GM12801 (cell line): ENCODE measurements around the gene NPAS3.

Source experiments
- CTCF ChIP-seq: IDR thresholded peaks from one replicate; pipeline ENCODE4 v1.5.1; 2011; ENCODE audit warnings: control low read depth; ENCODE audit not compliant: insufficient read length; ENCODE audit errors: extremely low read depth

NPAS3 gene

GRCh38 chr14:33711194-33711593, 772.5 kb downstream of the NPAS3 start:
- no peak for TF ChIP-seq CTCF

GRCh38 chr14:33711811-33712216, 773.1 kb downstream of the NPAS3 start:
- no peak for TF ChIP-seq CTCF

- TF ChIP-seq CTCF: no peak
Observed at GRCh38 chr14:33714527-33715226, 776.0 kb downstream of the NPAS3 start.

GRCh38 chr14:33715227-33715528, 776.5 kb downstream of the NPAS3 start:
- TF ChIP-seq CTCF: no peak

DNA sequence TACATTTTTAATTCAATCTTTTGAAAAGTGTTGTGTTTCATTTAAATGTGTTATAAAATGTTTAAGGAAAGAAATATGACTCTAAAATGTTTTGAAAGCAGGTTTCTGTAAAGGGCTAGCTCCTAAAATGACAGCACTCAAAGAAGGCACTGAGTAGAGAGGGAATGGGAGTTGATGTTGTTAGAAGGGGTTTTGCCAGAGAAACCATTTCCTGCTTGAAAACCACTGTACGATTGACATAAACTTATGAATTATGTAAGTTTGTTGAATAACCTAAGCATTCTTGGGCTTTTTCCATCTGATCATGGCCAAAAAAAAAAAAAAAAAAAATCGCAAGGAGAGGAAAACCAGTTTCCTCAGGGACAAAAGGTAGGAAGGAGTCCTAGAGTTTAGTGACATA, 778.2 kb downstream of the NPAS3 start:
- TF ChIP-seq CTCF: no peak

DNA sequence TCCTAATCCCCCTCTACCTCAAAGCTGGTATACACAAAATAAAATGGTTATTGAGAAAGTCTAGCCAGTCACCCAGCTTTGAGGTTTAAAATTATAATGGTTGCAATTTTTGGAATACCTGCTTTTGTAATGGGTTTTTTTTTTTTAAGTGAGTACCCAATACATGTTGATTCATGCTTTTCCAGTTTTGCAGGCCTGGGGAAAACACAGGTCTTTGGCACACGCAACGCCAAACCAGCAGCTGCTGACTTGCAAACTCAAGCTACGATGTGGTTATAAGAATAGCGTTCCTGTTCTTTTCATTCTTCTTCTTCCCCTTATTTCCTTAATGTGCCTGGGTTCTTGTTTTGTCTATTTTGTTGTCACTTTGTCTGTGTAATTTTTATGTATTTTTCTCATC, 779.2 kb downstream of the NPAS3 start:
- no peak for TF ChIP-seq CTCF

DNA sequence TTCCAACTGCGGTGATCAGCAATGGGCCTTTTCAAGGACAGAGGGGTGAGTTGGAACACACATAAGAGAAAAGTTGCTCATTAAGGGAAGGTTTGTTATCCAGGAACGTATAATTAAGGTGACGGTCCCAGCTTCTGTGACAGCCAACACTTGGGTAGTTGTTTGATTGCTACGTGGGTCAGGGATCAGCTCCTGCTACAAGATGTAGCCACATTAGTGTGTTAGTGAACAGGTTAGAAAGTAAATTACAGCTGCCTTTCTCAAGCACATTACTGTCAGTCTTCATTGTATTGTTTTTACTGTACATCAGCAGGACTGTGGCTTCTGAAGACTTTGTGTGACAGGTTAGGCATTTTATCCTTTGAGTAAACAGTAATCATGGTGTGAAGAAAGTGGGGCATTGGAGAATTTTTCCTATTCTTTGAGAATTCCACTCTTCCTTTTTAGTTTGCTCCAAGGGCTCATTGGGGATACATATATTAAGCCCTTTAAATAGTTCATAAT, 781.7 kb downstream of the NPAS3 start:
- no peak for TF ChIP-seq CTCF
